ENCODE measurements around the gene SYNE2. TPM values are rescaled to one million over a fixed set of nuclear protein-coding genes. Genes with fewer than 3 reads are reported as not detected.
A peak's percentile ranks its signal among the peaks of the same experiment; 100 is the strongest.

The SYNE2 gene
- total RNA-seq, 1 experiment from 2014 or later: 48.5 TPM

- H3K9me3 ChIP-seq: no peaks in the 10 kb centered on the region
- Mint-ChIP-seq H3K36me3 (ENCODE audit: insufficient read depth, unreplicated experiment) (peaks cover 13% of the 10 kb centered on the region), H3K4me1 (ENCODE audit: low read depth, unreplicated experiment) (peaks cover 25% of the 10 kb centered on the region), H3K4me3 (ENCODE audit: unreplicated experiment) (no peak overlapping the region), H3K27ac (ENCODE audit: unreplicated experiment) (peak overlapping the region; percentile 53), H3K27me3 (ENCODE audit: insufficient read depth, unreplicated experiment) (no peaks in the 10 kb centered on the region), H3K9me3 (ENCODE audit: unreplicated experiment) (no peaks in the 10 kb centered on the region)
- H3K4me1 ChIP-seq: peaks cover 24% of the 10 kb centered on the region; the same call in 1 of the 2 replicates
- DNase-seq: no peak
- intact Hi-C loops (cut with micrococcal nuclease; ENCODE audit: unreplicated experiment): no loop called here
- BruUV-seq (replicated peaks): no TSS peak
- ChIA-PET POLR2A (no interaction called here), CTCF (no interaction called here)
- H3K27me3 ChIP-seq (replicated peaks; ENCODE audit: control insufficient read depth, insufficient read depth, low read length): no peaks in the 10 kb centered on the region
- no peak overlapping the region for H3K4me3 ChIP-seq (ENCODE audit: low read depth, low read length)
- no peak for TF ChIP-seq CTCF (IDR thresholded peaks at IDR 0.05; ENCODE audit: insufficient read depth in 1 of 2, low read depth in 1 of 2, low read length in 1 of 2, severe bottlenecking in 1 of 2, unreplicated experiment in 1 of 2)
- H3K36me3 ChIP-seq (ENCODE audit: control insufficient read depth, insufficient read depth, low read length): no peaks in the 10 kb centered on the region; the same call in 1 of the 2 replicates
These were observed 341.0 kb downstream of the SYNE2 start for GRCh38 chr14:64193821-64194220.

- Mint-ChIP-seq H3K4me3 (ENCODE audit: unreplicated experiment) (no peak overlapping the region), H3K9me3 (ENCODE audit: unreplicated experiment) (no peaks in the 10 kb centered on the region), H3K4me1 (ENCODE audit: low read depth, unreplicated experiment) (peaks cover 25% of the 10 kb centered on the region), H3K27me3 (ENCODE audit: insufficient read depth, unreplicated experiment) (no peaks in the 10 kb centered on the region), H3K36me3 (ENCODE audit: insufficient read depth, unreplicated experiment) (peaks cover 13% of the 10 kb centered on the region), H3K27ac (ENCODE audit: unreplicated experiment) (peak overlapping the region; percentile 53)
- intact Hi-C loops (cut with micrococcal nuclease; ENCODE audit: unreplicated experiment): no loop called here
- no TSS peak for BruUV-seq (replicated peaks)
- no peaks in the 10 kb centered on the region for H3K9me3 ChIP-seq
- H3K36me3 ChIP-seq (ENCODE audit: control insufficient read depth, insufficient read depth, low read length): no peaks in the 10 kb centered on the region; the same call in 1 of the 2 replicates
- peak in 1 of 2 experiments; percentile 16 for DNase-seq
- CTCF ChIA-PET: no interaction called here
- TF ChIP-seq CTCF (IDR thresholded peaks at IDR 0.05; ENCODE audit: insufficient read depth in 1 of 2, low read depth in 1 of 2, low read length in 1 of 2, severe bottlenecking in 1 of 2, unreplicated experiment in 1 of 2): no peak
- no peaks in the 10 kb centered on the region for H3K27me3 ChIP-seq (replicated peaks; ENCODE audit: control insufficient read depth, insufficient read depth, low read length)
- POLR2A ChIA-PET: no interaction called here
- peaks cover 24% of the 10 kb centered on the region; the same call in 1 of the 2 replicates for H3K4me1 ChIP-seq
- no peak overlapping the region for H3K4me3 ChIP-seq (ENCODE audit: low read depth, low read length)
These were observed 341.6 kb downstream of the SYNE2 start for GRCh38 chr14:64194404-64194803.

- ChIA-PET CTCF (no interaction called here), POLR2A (no interaction called here)
- Histone ChIP-seq H3K4me1 (peaks cover 24% of the 10 kb centered on the region; the same call in 1 of the 2 replicates), H3K9me3 (no peaks in the 10 kb centered on the region), H3K27me3 (replicated peaks; ENCODE audit: control insufficient read depth, insufficient read depth, low read length) (no peaks in the 10 kb centered on the region), H3K36me3 (ENCODE audit: control insufficient read depth, insufficient read depth, low read length) (no peaks in the 10 kb centered on the region; the same call in 1 of the 2 replicates), H3K4me3 (ENCODE audit: low read depth, low read length) (no peak overlapping the region)
- peaks cover 25% of the 10 kb centered on the region for H3K4me1 Mint-ChIP-seq (ENCODE audit: low read depth, unreplicated experiment)
- peak overlapping the region; percentile 53 for H3K27ac Mint-ChIP-seq (ENCODE audit: unreplicated experiment)
- no peaks in the 10 kb centered on the region for H3K9me3 Mint-ChIP-seq (ENCODE audit: unreplicated experiment)
- TF ChIP-seq CTCF (IDR thresholded peaks at IDR 0.05; ENCODE audit: insufficient read depth in 1 of 2, low read depth in 1 of 2, low read length in 1 of 2, severe bottlenecking in 1 of 2, unreplicated experiment in 1 of 2): no peak
- H3K36me3 Mint-ChIP-seq (ENCODE audit: insufficient read depth, unreplicated experiment): peaks cover 13% of the 10 kb centered on the region
- no TSS peak for BruUV-seq (replicated peaks)
- DNase-seq: no peak
- no peaks in the 10 kb centered on the region for H3K27me3 Mint-ChIP-seq (ENCODE audit: insufficient read depth, unreplicated experiment)
- no peak overlapping the region for H3K4me3 Mint-ChIP-seq (ENCODE audit: unreplicated experiment)
- intact Hi-C loops (cut with micrococcal nuclease; ENCODE audit: unreplicated experiment): no loop called here
These were observed 342.4 kb downstream of the SYNE2 start for GRCh38 chr14:64195199-64195598.

All from Caco-2 (cell line).